Measurements from ENCODE around the gene ZNF562. TPM values are rescaled to one million over a fixed set of nuclear protein-coding genes. Genes with fewer than 3 reads are reported as not detected.

Gene ZNF562
- total and polyA plus RNA-seq, 7 donors: 1.5 to 17.6 (median 7.3) TPM

GRCh38 chr19:9620842-9621155 is 54.1 kb downstream of the ZNF562 start:
- Histone ChIP-seq H3K9me3 (no peaks in the 10 kb centered on the region), H3K4me1 (peaks cover 15% of the 10 kb centered on the region), H3K27ac (peak overlapping the region; percentile 84), H3K4me3 (peak overlapping the region; percentile 94), H3K27me3 (ENCODE audit: insufficient read depth in 3 of 3, low read length in 2 of 3) (no peaks in the 10 kb centered on the region), H3K36me3 (ENCODE audit: insufficient read depth in 1 of 2, low read depth in 1 of 2) (peaks cover 17 to 40% of the 10 kb centered on the region in 2 donors)
- no peak for TF ChIP-seq CTCF (IDR thresholded peaks at IDR 0.05)
- intact Hi-C loops (cut with DNase I): loop anchor here in 1 of 2 donors (5.0 to 10.0 kb wide), 2 partner anchors 38 to 144 kb away; partner anchors contain the start of genes ZNF121 and ZNF846
- WGBS, 3 donors: 0 to 1% (median 0%) methylated on average over 16 of the region's 16 CpGs
- ATAC-seq: peak in 1 of 4 donors; percentile 79
- no peak for DNase-seq

GRCh38 chr19:9615844-9616243 is 59.1 kb downstream of the ZNF562 start:
- Histone ChIP-seq H3K27me3 (ENCODE audit: insufficient read depth in 3 of 3, low read length in 2 of 3) (no peaks in the 10 kb centered on the region), H3K27ac (no peak overlapping the region), H3K36me3 (ENCODE audit: insufficient read depth in 1 of 2, low read depth in 1 of 2) (peaks cover 45 to 90% of the 10 kb centered on the region in 2 donors), H3K9me3 (peaks cover 25% of the 10 kb centered on the region), H3K4me3 (no peak overlapping the region), H3K4me1 (peaks cover 8% of the 10 kb centered on the region)
- no peak for TF ChIP-seq CTCF (IDR thresholded peaks at IDR 0.05)
- DNase-seq: no peak
- intact Hi-C loops (cut with DNase I): no loop called here
- ATAC-seq: no peak

GRCh38 chr19:9610484-9611113 is 64.3 kb downstream of the ZNF562 start:
- ATAC-seq: no peak
- H3K4me1 ChIP-seq: no peaks in the 10 kb centered on the region
- intact Hi-C loops (cut with DNase I): no loop called here
- DNase-seq: no peak
- H3K36me3 ChIP-seq (ENCODE audit: insufficient read depth in 1 of 2, low read depth in 1 of 2): peaks cover 37 to 80% of the 10 kb centered on the region in 2 donors
- H3K27ac ChIP-seq: no peak overlapping the region
- no peak for TF ChIP-seq CTCF (IDR thresholded peaks at IDR 0.05)
- H3K27me3 ChIP-seq (ENCODE audit: insufficient read depth in 3 of 3, low read length in 2 of 3): no peaks in the 10 kb centered on the region
- H3K4me3 ChIP-seq: no peak overlapping the region
- H3K9me3 ChIP-seq: peaks cover 57% of the 10 kb centered on the region
- 85 to 96% (median 91%) methylated on average over 2 of the region's 2 CpGs for WGBS, 3 donors

- H3K27me3 ChIP-seq (ENCODE audit: insufficient read depth in 3 of 3, low read length in 2 of 3): no peaks in the 10 kb centered on the region
- peaks cover 57% of the 10 kb centered on the region for H3K9me3 ChIP-seq
- intact Hi-C loops (cut with DNase I): no loop called here
- no peaks in the 10 kb centered on the region for H3K4me1 ChIP-seq
- no peak for TF ChIP-seq CTCF (IDR thresholded peaks at IDR 0.05)
- WGBS, 3 donors: 94 to 98% (median 95%) methylated on average over 5 of the region's 5 CpGs
- DNase-seq: no peak
- no peak overlapping the region for H3K4me3 ChIP-seq
- H3K27ac ChIP-seq: no peak overlapping the region
- peaks cover 33 to 63% of the 10 kb centered on the region in 2 donors for H3K36me3 ChIP-seq (ENCODE audit: insufficient read depth in 1 of 2, low read depth in 1 of 2)
- ATAC-seq: no peak
These were observed 66.0 kb downstream of the ZNF562 start for GRCh38 chr19:9608912-9609311.

- no peak overlapping the region for H3K4me3 ChIP-seq
- H3K27me3 ChIP-seq (ENCODE audit: insufficient read depth in 3 of 3, low read length in 2 of 3): peaks cover 0 to 3% (median 0%) of the 10 kb centered on the region in 3 donors
- ATAC-seq (no peak), DNase-seq (no peak)
- no peak for TF ChIP-seq CTCF (IDR thresholded peaks at IDR 0.05)
- 83 to 87% (median 85%) methylated on average over 3 of the region's 3 CpGs for WGBS, 3 donors
- no peaks in the 10 kb centered on the region for H3K4me1 ChIP-seq
- intact Hi-C loops (cut with DNase I): no loop called here
- no peaks in the 10 kb centered on the region for H3K9me3 ChIP-seq
- H3K27ac ChIP-seq: no peak overlapping the region
- no peaks in the 10 kb centered on the region for H3K36me3 ChIP-seq (ENCODE audit: insufficient read depth in 1 of 2, low read depth in 1 of 2)
These were observed 77.9 kb downstream of the ZNF562 start for GRCh38 chr19:9597027-9597426.

Data from psoas muscle (tissue), 8 donors.